Activated CD4-positive, alpha-beta memory T cell treated with anti-CD3 and anti-CD28 coated beads for 36 hours (primary cell): Measurements from ENCODE around the gene SLC16A9. TPM values are rescaled to one million over a fixed set of nuclear protein-coding genes. Genes with fewer than 3 reads are reported as not detected.

Source experiments
- CTCF ChIA-PET: fragments of 350-600 bp; sonication (Branson Sonifier 250); formaldehyde crosslinking; loops from one replicate; lab custom pipeline; 2021; ENCODE audit warnings: antibody characterized with exemption, inconsistent platforms; lab: Charles Lee
- POLR2A ChIA-PET: fragments of 350-600 bp; sonication (Branson Sonifier 250); formaldehyde crosslinking; loops from one replicate; lab custom pipeline; 2021; ENCODE audit warnings: antibody characterized with exemption; lab: Charles Lee
- DNase-seq: peaks from one replicate; pipeline ENCODE4 v3.0.0-alpha.2; 2020
- H3K27ac Mint-ChIP-seq: one replicate; pipeline ENCODE4 v1.8.0; 2021; ENCODE audit warnings: mixed read lengths
- H3K27me3 Mint-ChIP-seq: one replicate; pipeline ENCODE4 v1.8.0; 2021; ENCODE audit warnings: mixed read lengths
- H3K36me3 Mint-ChIP-seq: one replicate; pipeline ENCODE4 v1.8.0; 2021; ENCODE audit warnings: mixed read lengths
- H3K4me1 Mint-ChIP-seq: one replicate; pipeline ENCODE4 v1.8.0; 2021; ENCODE audit warnings: low read depth, mixed read lengths
- H3K4me3 Mint-ChIP-seq: one replicate; pipeline ENCODE4 v1.8.0; 2021; ENCODE audit warnings: mild to moderate bottlenecking, mixed read lengths
- H3K9me3 Mint-ChIP-seq: one replicate; pipeline ENCODE4 v1.8.0; 2021; ENCODE audit warnings: mixed read lengths
- intact Hi-C: fragments of 100-400 bp; cut with micrococcal nuclease; formaldehyde crosslinking; loops from one replicate; pipeline ENCODE4 v1.15.1; 2023
- total RNA-seq, 2 experiments: library from RNA; stranded (reverse); gene quantifications; one replicate each; pipeline ENCODE4 v1.2.3, GENCODE V29; 2021

The SLC16A9 gene
- total RNA-seq, 2 experiments from 2014 or later, result 0.40 to 0.44 TPM

GRCh38 chr10:59622320-59623132, 87.1 kb downstream of the SLC16A9 start:
- DNase-seq, result peak; percentile 22
- no peak overlapping the region for H3K27ac Mint-ChIP-seq
- no peaks in the 10 kb centered on the region for H3K36me3 Mint-ChIP-seq
- peaks cover 2% of the 10 kb centered on the region for H3K4me1 Mint-ChIP-seq
- ChIA-PET POLR2A (no interaction called here), CTCF (interaction anchor here (0.7 to 5.7 kb wide), 16 partner anchors 8 to 1092 kb away, joined by 3 to 23 read pairs (median 3); no protein-coding TSS in a partner anchor)
- H3K9me3 Mint-ChIP-seq, result no peaks in the 10 kb centered on the region
- intact Hi-C loops, result loop anchor here (1.0 to 10.0 kb wide), 4 partner anchors 382 to 1090 kb away; no protein-coding TSS in a partner anchor
- H3K4me3 Mint-ChIP-seq, result no peak overlapping the region
- no peaks in the 10 kb centered on the region for H3K27me3 Mint-ChIP-seq

GRCh38 chr10:59621771-59622170, 87.9 kb downstream of the SLC16A9 start:
- no peaks in the 10 kb centered on the region for H3K9me3 Mint-ChIP-seq
- no peak for DNase-seq
- H3K4me1 Mint-ChIP-seq, result peaks cover 2% of the 10 kb centered on the region
- no peak overlapping the region for H3K4me3 Mint-ChIP-seq
- intact Hi-C loops, result loop anchor here (1.0 to 10.0 kb wide), 4 partner anchors 381 to 1089 kb away; no protein-coding TSS in a partner anchor
- ChIA-PET POLR2A (no interaction called here), CTCF (interaction anchor here (0.7 to 5.7 kb wide), 5 partner anchors 12 to 845 kb away, joined by 3 to 23 read pairs (median 3); no protein-coding TSS in a partner anchor)
- no peak overlapping the region for H3K27ac Mint-ChIP-seq
- H3K36me3 Mint-ChIP-seq, result no peaks in the 10 kb centered on the region
- H3K27me3 Mint-ChIP-seq, result no peaks in the 10 kb centered on the region

GRCh38 chr10:59618666-59619065, 91.0 kb downstream of the SLC16A9 start:
- POLR2A ChIA-PET, result no interaction called here
- Mint-ChIP-seq H3K4me3 (no peak overlapping the region), H3K27ac (no peak overlapping the region), H3K9me3 (no peaks in the 10 kb centered on the region), H3K36me3 (no peaks in the 10 kb centered on the region), H3K4me1 (no peaks in the 10 kb centered on the region), H3K27me3 (no peaks in the 10 kb centered on the region)
- CTCF ChIA-PET, result no interaction called here
- DNase-seq, result no peak
- intact Hi-C loops, result no loop called here

GRCh38 chr10:59617996-59618395, 91.7 kb downstream of the SLC16A9 start:
- Mint-ChIP-seq H3K4me1 (no peaks in the 10 kb centered on the region), H3K36me3 (no peaks in the 10 kb centered on the region), H3K27ac (no peak overlapping the region), H3K9me3 (no peaks in the 10 kb centered on the region), H3K27me3 (no peaks in the 10 kb centered on the region), H3K4me3 (no peak overlapping the region)
- ChIA-PET CTCF (no interaction called here), POLR2A (no interaction called here)
- DNase-seq, result no peak
- intact Hi-C loops, result no loop called here

- intact Hi-C loops, result no loop called here
- no peaks in the 10 kb centered on the region for H3K36me3 Mint-ChIP-seq
- ChIA-PET POLR2A (no interaction called here), CTCF (interaction anchor here (1.0 kb wide), 1 partner anchor 13 kb away, joined by 3 read pairs; no protein-coding TSS in a partner anchor)
- no peak overlapping the region for H3K4me3 Mint-ChIP-seq
- H3K27me3 Mint-ChIP-seq, result peaks cover 2% of the 10 kb centered on the region
- H3K27ac Mint-ChIP-seq, result no peak overlapping the region
- no peaks in the 10 kb centered on the region for H3K9me3 Mint-ChIP-seq
- no peaks in the 10 kb centered on the region for H3K4me1 Mint-ChIP-seq
- no peak for DNase-seq
These were observed 98.6 kb downstream of the SLC16A9 start for GRCh38 chr10:59611048-59611447.

- Mint-ChIP-seq H3K27ac (no peak overlapping the region), H3K36me3 (no peaks in the 10 kb centered on the region), H3K4me3 (no peak overlapping the region), H3K27me3 (peaks cover 2% of the 10 kb centered on the region), H3K9me3 (no peaks in the 10 kb centered on the region), H3K4me1 (no peaks in the 10 kb centered on the region)
- intact Hi-C loops, result no loop called here
- DNase-seq, result no peak
- ChIA-PET CTCF (interaction anchor here (1.1 kb wide), 1 partner anchor 18 kb away, joined by 3 read pairs; no protein-coding TSS in a partner anchor), POLR2A (no interaction called here)
These were observed 101.7 kb downstream of the SLC16A9 start for GRCh38 chr10:59607970-59608369.

GRCh38 chr10:59606551-59606961, 103.1 kb downstream of the SLC16A9 start:
- intact Hi-C loops, result no loop called here
- DNase-seq, result no peak
- Mint-ChIP-seq H3K27ac (no peak overlapping the region), H3K4me1 (no peaks in the 10 kb centered on the region), H3K9me3 (no peaks in the 10 kb centered on the region), H3K36me3 (no peaks in the 10 kb centered on the region), H3K4me3 (no peak overlapping the region), H3K27me3 (peaks cover 2% of the 10 kb centered on the region)
- ChIA-PET POLR2A (interaction anchor here (0.6 kb wide), 1 partner anchor 51 kb away, joined by 3 read pairs; no protein-coding TSS in a partner anchor), CTCF (no interaction called here)

- Mint-ChIP-seq H3K27me3 (peaks cover 2% of the 10 kb centered on the region), H3K4me3 (no peak overlapping the region), H3K27ac (no peak overlapping the region), H3K9me3 (no peaks in the 10 kb centered on the region), H3K36me3 (no peaks in the 10 kb centered on the region), H3K4me1 (no peaks in the 10 kb centered on the region)
- ChIA-PET POLR2A (no interaction called here), CTCF (no interaction called here)
- intact Hi-C loops, result no loop called here
- DNase-seq, result no peak
These were observed 107.7 kb downstream of the SLC16A9 start for GRCh38 chr10:59601985-59602384.

Other genes with a start within 250 kb of the SLC16A9 start
- not detected for gene MRLN, start 43.6 kb upstream of the SLC16A9 start, total RNA-seq
- 10 to 100 TPM; 49.1 to 51.5 TPM for gene CCDC6, start 196.7 kb upstream of the SLC16A9 start, total RNA-seq